Stimulated activated CD4-positive, alpha-beta T cell treated with anti-CD3 and anti-CD28 coated beads, Interleukin-1b, Interleukin-23, amount 100 ng/mL, for 24 hours (primary cell): ENCODE results near the gene SLC20A1.
A peak's percentile ranks its signal among the peaks of the same experiment; 100 is the strongest.

Experiments used
- DNase-seq, 4 experiments: peaks; one replicate each; pipeline ENCODE4 v3.0.0-alpha.2; 2020; ENCODE audit warnings: low read depth in 4 of 4, low spot score in 1 of 4

Gene SLC20A1

DNA sequence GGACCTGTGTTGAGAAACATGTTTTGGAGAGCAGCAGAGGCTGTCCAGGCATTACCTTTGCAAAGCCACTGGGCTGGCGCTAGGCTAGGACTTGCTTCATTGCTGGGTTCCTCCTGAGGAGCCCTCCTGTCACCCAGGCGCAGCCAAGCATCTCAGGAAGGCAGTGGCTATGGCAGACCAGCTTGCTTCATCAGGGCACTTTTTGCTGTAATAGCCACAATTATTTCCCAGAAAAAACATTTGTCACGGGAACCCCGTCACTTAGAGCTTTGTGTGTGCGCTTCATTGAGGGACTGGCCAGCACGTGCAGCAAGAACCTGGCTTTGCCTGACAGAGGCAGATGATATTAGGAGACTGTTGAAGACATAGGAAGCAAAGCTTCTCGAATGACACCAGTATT is 36.4 kb downstream of the SLC20A1 start:
- no peak for DNase-seq

GRCh38 chr2:112683550-112684414 is 38.0 kb downstream of the SLC20A1 start:
- no peak for DNase-seq

DNA sequence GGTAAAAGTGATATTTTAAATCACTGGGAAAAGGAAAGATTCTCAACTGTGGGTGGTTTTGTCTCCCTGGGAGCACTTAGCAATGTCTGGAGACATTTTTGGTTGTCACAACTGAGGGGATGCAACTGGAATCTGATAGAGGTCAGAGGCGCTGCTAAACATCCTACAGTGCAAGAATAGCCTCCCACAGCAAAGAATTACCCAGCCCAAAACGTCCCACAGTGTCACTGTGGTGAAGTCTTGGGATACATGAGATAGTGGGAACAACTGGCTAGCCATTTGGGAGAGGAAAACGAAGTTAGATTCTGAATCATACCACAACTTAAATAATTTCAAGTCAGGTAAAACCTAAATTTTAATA is 38.7 kb downstream of the SLC20A1 start:
- DNase-seq: no peak

- DNase-seq: no peak
Measured at GRCh38 chr2:112685271-112685884, 39.6 kb downstream of the SLC20A1 start.

- DNase-seq: no peak
Measured at GRCh38 chr2:112686348-112687217, 40.8 kb downstream of the SLC20A1 start.

DNA sequence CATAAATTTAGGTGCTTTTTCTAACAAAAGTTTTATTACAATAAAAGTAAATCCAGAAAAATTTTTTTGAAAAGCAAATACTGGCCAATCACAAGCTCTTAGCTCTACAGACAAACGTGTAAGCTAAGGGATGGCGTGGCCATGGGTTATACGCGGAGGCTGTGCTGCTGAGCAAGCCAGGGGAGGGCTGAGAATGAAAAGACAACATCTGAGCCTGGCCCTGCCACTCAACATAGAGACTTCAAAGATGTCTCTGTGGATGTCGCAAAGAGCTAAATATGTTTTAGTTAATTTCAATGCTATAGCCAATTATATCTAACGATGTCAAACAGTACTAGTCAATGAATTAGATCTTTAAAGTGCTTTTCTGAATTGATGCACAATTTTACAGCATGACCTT is 41.8 kb downstream of the SLC20A1 start:
- no peak for DNase-seq

- no peak for DNase-seq
Measured at GRCh38 chr2:112688086-112688880, 42.5 kb downstream of the SLC20A1 start.

- DNase-seq: peak; percentile 22 to 34 (median 29)
Measured at GRCh38 chr2:112690853-112691401, 45.2 kb downstream of the SLC20A1 start.

DNA sequence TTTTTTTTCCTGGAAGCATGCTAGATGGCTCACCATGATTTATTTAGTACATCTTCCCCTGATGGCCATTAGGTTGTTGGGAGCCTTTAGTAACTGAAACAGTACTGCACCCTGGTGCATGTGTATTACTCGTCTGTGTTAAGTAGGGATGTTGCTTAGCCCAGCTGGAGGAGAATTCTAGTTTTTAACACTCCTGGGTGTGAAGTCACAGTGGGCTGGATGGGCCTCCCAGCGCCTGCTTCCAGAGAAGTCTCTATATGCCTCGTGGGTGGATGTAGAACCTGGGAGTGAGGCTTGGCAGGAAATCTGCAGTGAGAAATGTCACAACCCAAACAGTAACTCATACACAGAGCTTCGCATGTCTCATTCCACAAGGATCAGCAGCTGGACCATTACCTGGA is 46.1 kb downstream of the SLC20A1 start:
- DNase-seq: no peak

DNA sequence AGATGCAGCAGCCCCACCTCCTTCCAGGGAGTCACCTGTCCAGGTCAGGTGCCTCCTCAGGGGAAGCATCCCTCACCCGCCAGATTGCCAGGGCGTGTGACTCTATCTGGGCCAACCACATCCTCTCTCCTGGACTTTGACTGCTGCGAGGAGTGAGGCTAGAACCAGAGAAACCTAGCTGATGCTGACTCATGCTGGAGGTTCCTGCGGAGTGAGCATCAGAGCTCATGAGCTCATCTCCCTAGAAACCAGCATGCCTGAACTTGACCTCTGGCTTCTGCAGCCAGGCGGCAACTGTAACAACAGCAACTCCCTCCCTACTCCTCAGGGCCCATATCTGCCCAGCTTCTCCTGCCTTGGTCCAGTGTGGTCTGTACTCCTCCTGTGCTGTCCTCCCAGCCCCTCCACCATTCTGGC is 46.8 kb downstream of the SLC20A1 start:
- DNase-seq: peak in 2 of 4 experiments; percentile 20 to 43

DNA sequence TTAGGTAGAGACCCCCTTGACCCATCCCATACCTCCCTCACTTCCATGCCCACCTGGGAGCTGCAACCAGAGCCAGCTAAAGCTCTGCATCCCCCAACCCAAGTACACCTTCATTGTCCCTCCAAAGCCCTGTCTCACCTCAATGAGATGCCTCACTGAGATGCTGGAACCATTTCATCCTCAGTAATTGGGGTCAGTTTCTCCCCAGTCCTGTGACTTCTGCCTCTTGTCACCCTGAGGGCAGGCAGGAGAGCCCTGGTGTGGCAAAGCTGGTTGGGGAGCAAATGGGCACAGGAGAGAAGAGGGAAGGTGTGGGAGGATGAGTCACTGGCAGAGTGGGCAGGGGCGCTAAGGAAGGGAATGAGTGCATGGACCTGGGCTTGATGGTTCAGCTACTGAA is 47.2 kb downstream of the SLC20A1 start:
- DNase-seq: peak in 1 of 4 experiments; percentile 30

- DNase-seq: no peak
Measured at GRCh38 chr2:112693596-112693995, 47.9 kb downstream of the SLC20A1 start.

DNA sequence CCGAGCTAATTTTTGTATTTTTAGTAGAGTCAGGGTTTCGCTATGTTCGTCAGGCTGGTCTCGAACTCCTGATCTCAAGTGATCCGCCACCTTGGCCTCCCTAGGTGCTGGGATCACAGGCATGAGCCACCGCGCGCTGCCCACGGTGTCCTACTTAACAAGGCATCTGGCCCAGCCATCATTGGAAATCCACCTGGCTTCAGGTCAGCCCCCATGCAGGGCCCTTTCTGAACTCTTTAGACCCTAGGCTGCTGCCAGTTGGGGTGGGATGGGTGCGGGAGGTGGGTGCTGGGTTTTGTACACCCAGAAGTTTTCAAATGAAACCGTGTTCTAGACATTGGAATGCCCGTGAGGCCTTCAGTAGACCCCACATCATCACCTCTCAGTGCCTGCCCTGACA is 48.4 kb downstream of the SLC20A1 start:
- no peak for DNase-seq

DNA sequence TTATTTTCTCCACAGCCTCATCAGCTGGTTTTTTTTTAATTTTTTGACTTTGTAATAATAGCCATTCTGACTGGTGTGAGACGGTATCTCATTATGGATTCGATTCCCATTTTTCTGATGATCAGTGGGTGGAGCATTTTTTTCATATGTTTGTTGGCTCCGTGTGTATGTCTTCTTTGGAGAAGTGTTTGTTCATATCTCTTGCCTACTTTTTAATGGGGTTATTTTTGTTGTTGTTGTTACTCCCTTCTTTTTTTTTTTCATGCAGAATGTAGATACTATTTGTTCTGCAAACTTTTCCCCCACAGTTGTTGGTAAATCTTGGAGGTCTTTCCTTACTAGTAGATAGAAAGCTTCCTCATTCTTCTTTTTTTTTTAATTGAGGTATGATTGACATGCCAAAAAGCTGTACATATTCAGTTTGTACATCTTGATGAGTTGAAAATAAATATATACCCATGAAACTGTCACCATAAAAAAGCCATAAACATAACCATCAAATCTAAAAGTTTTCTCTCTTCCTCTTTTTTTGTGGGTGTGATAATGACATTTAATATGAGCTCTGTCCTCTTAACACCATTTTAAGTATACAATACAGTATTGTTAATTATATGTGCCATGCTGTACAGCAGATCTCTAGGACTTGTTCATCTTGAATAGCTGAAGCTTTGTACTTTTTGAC is 53.2 kb downstream of the SLC20A1 start:
- DNase-seq: no peak

DNA sequence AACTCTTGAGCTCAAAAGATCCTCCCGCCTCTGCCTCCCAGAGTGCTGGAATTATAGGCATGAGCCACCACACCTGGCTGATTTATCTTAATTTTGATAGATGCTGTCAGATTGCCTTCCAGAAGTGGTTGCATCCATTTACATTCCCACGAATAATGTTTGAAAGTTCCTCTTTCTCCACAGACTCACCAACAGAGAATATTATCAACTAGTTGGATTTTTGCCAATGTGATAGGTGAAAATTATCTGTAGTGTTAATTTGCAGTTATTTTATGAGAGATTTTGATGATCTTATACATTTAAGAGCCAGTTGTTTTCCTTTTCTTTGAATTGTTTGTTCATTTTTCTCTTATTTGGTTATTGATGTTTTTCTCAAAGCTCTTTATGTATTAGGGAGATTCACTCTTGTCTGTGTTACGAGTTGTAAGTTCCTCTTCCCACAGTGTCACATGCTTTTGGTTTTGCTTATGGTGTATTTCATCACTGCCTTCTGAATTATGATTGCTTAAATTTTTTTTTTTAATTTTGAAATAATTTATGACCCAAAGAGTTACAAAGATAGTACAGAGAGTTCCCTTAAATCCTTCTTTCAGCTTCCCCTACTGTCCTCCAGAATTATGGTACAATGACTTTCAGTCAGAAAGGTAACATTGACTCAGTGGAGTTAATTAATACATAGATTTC is 54.4 kb downstream of the SLC20A1 start:
- DNase-seq: no peak

GRCh38 chr2:112701052-112701451 is 55.3 kb downstream of the SLC20A1 start:
- DNase-seq: no peak

- no peak for DNase-seq
Measured at GRCh38 chr2:112703684-112704083, 57.9 kb downstream of the SLC20A1 start.

- DNase-seq: no peak
Measured at GRCh38 chr2:112705575-112705974, 59.8 kb downstream of the SLC20A1 start.

DNA sequence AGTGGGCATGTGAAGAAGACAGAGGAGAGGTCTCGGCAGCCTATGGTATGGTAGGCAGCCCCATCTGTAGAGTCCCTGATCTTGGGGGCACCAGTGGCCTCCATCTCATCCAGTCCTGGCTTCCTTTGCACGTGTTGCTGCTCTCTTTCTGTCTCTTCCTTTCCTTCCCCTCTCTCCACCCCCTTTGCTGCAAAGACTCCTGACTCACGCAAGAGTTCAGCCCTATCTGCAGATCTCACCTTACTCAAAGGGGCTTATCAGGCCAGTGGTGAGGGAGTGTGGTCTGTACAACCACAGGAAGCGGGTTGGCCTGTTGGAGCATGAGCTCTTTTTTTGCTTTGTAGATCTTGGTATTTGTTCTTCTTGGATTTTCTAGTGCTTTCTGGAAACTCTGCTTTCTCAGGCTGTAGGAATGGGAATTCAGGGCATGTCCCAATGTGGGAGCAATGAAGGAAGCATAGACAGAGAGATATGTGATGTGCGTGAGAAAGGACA is 60.5 kb downstream of the SLC20A1 start:
- peak in 1 of 4 experiments; percentile 43 for DNase-seq
